Neuronal stem cell (in vitro differentiated cells): ENCODE data around the gene SOX5.
A peak's percentile ranks its signal among the peaks of the same experiment; 100 is the strongest.

Experiments used
- DNase-seq: peaks from one replicate; pipeline ENCODE4 v3.0.0-alpha.2; 2013; ENCODE audit warnings: low spot score
- H2AFZ ChIP-seq: one replicate; pipeline ENCODE4 v1.6.1; 2013; ENCODE audit warnings: mild to moderate bottlenecking, low read length, inconsistent platforms
- H2AK5ac ChIP-seq: 2 replicates; pipeline ENCODE4 v1.6.1; 2013; ENCODE audit warnings: low read depth, mild to moderate bottlenecking, inconsistent platforms, low read length, moderate library complexity, mixed read lengths
- H2BK120ac ChIP-seq: 2 replicates; pipeline ENCODE4 v1.6.1; 2013; ENCODE audit warnings: low read depth, mild to moderate bottlenecking, inconsistent platforms, low read length, moderate library complexity, mixed read lengths
- H2BK12ac ChIP-seq: one replicate; pipeline ENCODE4 v1.6.1; 2013; ENCODE audit warnings: low read length, inconsistent platforms
- H2BK15ac ChIP-seq: 2 replicates; pipeline ENCODE4 v1.6.1; 2013; ENCODE audit warnings: mild to moderate bottlenecking, low read length, inconsistent platforms, mixed read lengths
- H2BK5ac ChIP-seq: one replicate; pipeline ENCODE4 v1.6.1; 2013; ENCODE audit warnings: inconsistent platforms, mild to moderate bottlenecking, low read length, moderate library complexity
- H3K14ac ChIP-seq: one replicate; pipeline ENCODE4 v1.6.1; 2013; ENCODE audit warnings: low read length, inconsistent platforms
- H3K18ac ChIP-seq: 2 replicates; pipeline ENCODE4 v1.6.1; 2013; ENCODE audit warnings: low read length, inconsistent platforms
- H3K23ac ChIP-seq: 2 replicates; pipeline ENCODE4 v1.6.1; 2013; ENCODE audit warnings: low read depth, mild to moderate bottlenecking, mixed read lengths, low read length, inconsistent platforms; ENCODE audit not compliant: poor library complexity
- H3K27ac ChIP-seq: replicated peaks from 3 replicates; pipeline ENCODE4 v1.5.1; 2013; ENCODE audit warnings: low read length, inconsistent platforms
- H3K27me3 ChIP-seq, 3 experiments: 2 replicates each; pipeline ENCODE4 v1.6.1; 2013; ENCODE audit warnings: low read length in 3 of 3, mild to moderate bottlenecking in 2 of 3, inconsistent platforms in 1 of 3, low read depth in 1 of 3, mixed read lengths in 1 of 3, moderate library complexity in 1 of 3; ENCODE audit not compliant: control insufficient read depth in 3 of 3, insufficient read depth in 3 of 3
- H3K36me3 ChIP-seq, 2 donors: replicated peaks in 1 of 2; 2 replicates each; pipeline ENCODE4 v1.6.1; 2013; ENCODE audit warnings: low read length in 2 of 2; ENCODE audit not compliant: control insufficient read depth in 2 of 2, insufficient read depth in 2 of 2
- H3K4ac ChIP-seq: 2 replicates; pipeline ENCODE4 v1.6.1; 2013; ENCODE audit warnings: inconsistent platforms, mild to moderate bottlenecking, low read length, moderate library complexity
- H3K4me1 ChIP-seq, 2 donors: 1 replicate in 1 of 2; 2 replicates in 1 of 2; pipeline ENCODE4 v1.6.1; 2013; ENCODE audit warnings: low read length in 2 of 2, low read depth in 1 of 2; ENCODE audit not compliant: control insufficient read depth in 2 of 2, insufficient read depth in 1 of 2
- H3K4me2 ChIP-seq: one replicate; pipeline ENCODE4 v1.6.1; 2013; ENCODE audit warnings: mild to moderate bottlenecking, low read length, inconsistent platforms; ENCODE audit not compliant: insufficient read depth, poor library complexity, severe bottlenecking
- H3K4me3 ChIP-seq, 2 donors: 2 replicates each; pipeline ENCODE4 v1.5.1; 2013; ENCODE audit warnings: low read length in 2 of 2, mild to moderate bottlenecking in 2 of 2, inconsistent platforms in 1 of 2, moderate library complexity in 1 of 2
- H3K79me1 ChIP-seq: one replicate; pipeline ENCODE4 v1.6.1; 2013; ENCODE audit warnings: low read depth, mild to moderate bottlenecking, inconsistent platforms, low read length, moderate library complexity
- H3K9ac ChIP-seq: one replicate; pipeline ENCODE4 v1.6.1; 2013; ENCODE audit warnings: mild to moderate bottlenecking, low read depth, low read length, inconsistent platforms; ENCODE audit not compliant: poor library complexity
- H3K9me3 ChIP-seq, 2 donors: replicated peaks in 1 of 2; 2 replicates each; pipeline versions ENCODE3 to v1.6.1; 2013; ENCODE audit warnings: low read length in 2 of 2, mild to moderate bottlenecking in 2 of 2, inconsistent platforms in 1 of 2, low read depth in 1 of 2, mixed read lengths in 1 of 2, moderate library complexity in 1 of 2; ENCODE audit not compliant: control insufficient read depth in 2 of 2, insufficient read depth in 1 of 2
- H4K8ac ChIP-seq: one replicate; pipeline ENCODE4 v1.6.1; 2013; ENCODE audit warnings: low read depth, mild to moderate bottlenecking, inconsistent platforms, low read length, moderate library complexity
- H4K91ac ChIP-seq: one replicate; pipeline ENCODE4 v1.6.1; 2013; ENCODE audit warnings: low read length, low read depth, mild to moderate bottlenecking, inconsistent platforms; ENCODE audit not compliant: poor library complexity
- WGBS, 2 donors: extraction: QIAGEN DNeasy Blood & Tissue Kit; methylation state at CpG; one replicate each; pipeline ENCODE4 v1.1.7; 2013; ENCODE audit warnings: missing lambda C conversion rate in 2 of 2, mixed read lengths in 1 of 2; ENCODE audit not compliant: insufficient read length in 2 of 2, insufficient replicate concordance in 1 of 2; ENCODE audit errors: extremely low coverage in 2 of 2; 5-methylcytosine and 5-hydroxymethylcytosine counted together

SOX5 gene

GRCh38 chr12:23867794-23868193, 81.7 kb downstream of the SOX5 start:
- Histone ChIP-seq H2BK12ac (no peak overlapping the region), H3K36me3 (peaks cover under 1 to 2% of the 10 kb centered on the region in 2 donors)

GRCh38 chr12:23862701-23863100, 86.8 kb downstream of the SOX5 start:
- no peak overlapping the region for H2AFZ ChIP-seq

More at GRCh38 chr12:23867794-23868193, 81.7 kb downstream of the SOX5 start:
- Histone ChIP-seq H2BK5ac (no peak overlapping the region), H2BK120ac (no peak overlapping the region), H3K4me1 (no peaks in the 10 kb centered on the region), H2AFZ (no peak overlapping the region), H2BK15ac (no peak overlapping the region), H3K4me2 (no peak overlapping the region), H3K18ac (no peak overlapping the region), H3K27ac (no peak overlapping the region), H3K4ac (no peak overlapping the region), H3K9me3 (peaks cover 0 to 4% of the 10 kb centered on the region in 2 donors), H3K27me3 (no peaks in the 10 kb centered on the region), H4K8ac (no peak overlapping the region), H3K9ac (no peak overlapping the region), H3K14ac (no peak overlapping the region), H3K79me1 (no peaks in the 10 kb centered on the region), H3K23ac (no peak overlapping the region), H2AK5ac (no peak overlapping the region), H3K4me3 (no peak overlapping the region), H4K91ac (no peak overlapping the region)
- DNase-seq = no peak

GRCh38 chr12:23860019-23860418, 89.5 kb downstream of the SOX5 start:
- no peak overlapping the region for H2AFZ ChIP-seq
- peaks cover 2 to 5% of the 10 kb centered on the region in 2 donors for H3K36me3 ChIP-seq
- no peak overlapping the region for H4K8ac ChIP-seq
- no peak overlapping the region for H2BK120ac ChIP-seq
- peaks cover 4 to 26% of the 10 kb centered on the region in 2 donors for H3K9me3 ChIP-seq
- peaks cover 1 to 9% of the 10 kb centered on the region in 2 donors for H3K4me1 ChIP-seq
- H4K91ac ChIP-seq = no peak overlapping the region
- no peak for DNase-seq
- H2BK12ac ChIP-seq = no peak overlapping the region
- H2BK5ac ChIP-seq = no peak overlapping the region
- H3K18ac ChIP-seq = no peak overlapping the region
- H2AK5ac ChIP-seq = no peak overlapping the region
- no peak overlapping the region for H3K4me3 ChIP-seq
- no peak overlapping the region for H3K23ac ChIP-seq
- no peak overlapping the region for H3K14ac ChIP-seq
- H2BK15ac ChIP-seq = no peak overlapping the region
- no peaks in the 10 kb centered on the region for H3K27me3 ChIP-seq
- no peaks in the 10 kb centered on the region for H3K79me1 ChIP-seq
- no peak overlapping the region for H3K27ac ChIP-seq
- H3K9ac ChIP-seq = no peak overlapping the region
- no peak overlapping the region for H3K4me2 ChIP-seq
- WGBS, 2 donors = no CpG with 5 or more reads among the region's 1 CpG
- H3K4ac ChIP-seq = no peak overlapping the region

More at GRCh38 chr12:23862701-23863100, 86.8 kb downstream of the SOX5 start:
- Histone ChIP-seq H3K27me3 (no peaks in the 10 kb centered on the region), H2BK12ac (no peak overlapping the region), H2BK5ac (no peak overlapping the region), H3K23ac (no peak overlapping the region), H3K36me3 (peaks cover 2 to 5% of the 10 kb centered on the region in 2 donors), H3K9ac (no peak overlapping the region), H3K14ac (no peak overlapping the region), H4K91ac (no peak overlapping the region), H3K79me1 (no peaks in the 10 kb centered on the region), H3K27ac (no peak overlapping the region), H2BK120ac (no peak overlapping the region), H3K4me1 (no peaks in the 10 kb centered on the region), H2AK5ac (no peak overlapping the region), H3K4ac (no peak overlapping the region), H3K4me3 (no peak overlapping the region), H3K9me3 (peaks cover 4 to 26% of the 10 kb centered on the region in 2 donors), H3K4me2 (no peak overlapping the region), H2BK15ac (no peak overlapping the region), H3K18ac (no peak overlapping the region), H4K8ac (no peak overlapping the region)
- WGBS, 2 donors = no CpG with 5 or more reads among the region's 3 CpGs
- DNase-seq = no peak

- Histone ChIP-seq H2BK5ac (no peak overlapping the region), H3K79me1 (no peaks in the 10 kb centered on the region), H3K4me3 (no peak overlapping the region), H3K4me2 (no peak overlapping the region), H2AK5ac (no peak overlapping the region), H2BK12ac (no peak overlapping the region), H3K14ac (no peak overlapping the region), H3K4me1 (peaks cover 1 to 9% of the 10 kb centered on the region in 2 donors), H3K9ac (no peak overlapping the region), H4K8ac (no peak overlapping the region), H3K9me3 (peaks cover 4 to 22% of the 10 kb centered on the region in 2 donors), H2BK120ac (no peak overlapping the region), H3K27ac (peak overlapping the region; percentile 35), H3K23ac (no peak overlapping the region), H2AFZ (no peak overlapping the region), H3K18ac (no peak overlapping the region), H3K27me3 (no peaks in the 10 kb centered on the region), H3K4ac (no peak overlapping the region), H2BK15ac (no peak overlapping the region), H3K36me3 (peaks cover 0 to 3% of the 10 kb centered on the region in 2 donors), H4K91ac (no peak overlapping the region)
- peak; percentile 14 for DNase-seq
These were observed 92.3 kb downstream of the SOX5 start for GRCh38 chr12:23857178-23857577.
